Measurements from ENCODE around the gene NAA30.

The NAA30 gene

DNA sequence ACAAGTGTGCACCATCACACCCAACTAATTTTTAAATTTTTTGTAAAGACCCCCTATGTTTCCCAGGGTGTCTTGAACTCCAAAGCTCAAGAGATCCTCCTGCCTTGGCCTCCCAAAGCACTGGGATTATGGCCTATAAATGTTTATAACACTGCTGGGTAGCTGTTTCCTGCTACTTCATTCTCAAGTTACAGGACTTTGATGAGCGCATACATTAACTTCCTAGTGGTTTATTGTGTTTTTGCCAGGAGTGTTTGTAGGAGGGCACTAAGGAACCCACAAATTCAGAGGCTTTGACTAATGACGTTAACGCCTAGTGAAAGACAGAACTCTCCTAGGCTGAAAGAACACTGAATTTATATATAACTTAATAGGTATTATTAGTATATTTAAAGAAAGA, 15.2 kb upstream of the NAA30 start:
- ATAC-seq (ENCODE audit: low read depth) (no peak), DNase-seq (ENCODE audit: low spot score) (no peak)
- TF ChIP-seq, protein P1, sequence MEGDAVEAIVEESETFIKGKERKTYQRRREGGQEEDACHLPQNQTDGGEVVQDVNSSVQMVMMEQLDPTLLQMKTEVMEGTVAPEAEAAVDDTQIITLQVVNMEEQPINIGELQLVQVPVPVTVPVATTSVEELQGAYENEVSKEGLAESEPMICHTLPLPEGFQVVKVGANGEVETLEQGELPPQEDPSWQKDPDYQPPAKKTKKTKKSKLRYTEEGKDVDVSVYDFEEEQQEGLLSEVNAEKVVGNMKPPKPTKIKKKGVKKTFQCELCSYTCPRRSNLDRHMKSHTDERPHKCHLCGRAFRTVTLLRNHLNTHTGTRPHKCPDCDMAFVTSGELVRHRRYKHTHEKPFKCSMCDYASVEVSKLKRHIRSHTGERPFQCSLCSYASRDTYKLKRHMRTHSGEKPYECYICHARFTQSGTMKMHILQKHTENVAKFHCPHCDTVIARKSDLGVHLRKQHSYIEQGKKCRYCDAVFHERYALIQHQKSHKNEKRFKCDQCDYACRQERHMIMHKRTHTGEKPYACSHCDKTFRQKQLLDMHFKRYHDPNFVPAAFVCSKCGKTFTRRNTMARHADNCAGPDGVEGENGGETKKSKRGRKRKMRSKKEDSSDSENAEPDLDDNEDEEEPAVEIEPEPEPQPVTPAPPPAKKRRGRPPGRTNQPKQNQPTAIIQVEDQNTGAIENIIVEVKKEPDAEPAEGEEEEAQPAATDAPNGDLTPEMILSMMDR (IDR thresholded peaks at IDR 0.05; ENCODE audit: poor library complexity, severe bottlenecking), result no peak
- H3K36me3 ChIP-seq (ENCODE audit: low read depth), result no peaks in the 10 kb centered on the region
- H3K4me3 ChIP-seq (ENCODE audit: severe bottlenecking), result no peak overlapping the region
- H3K9me3 ChIP-seq (ENCODE audit: severe bottlenecking), result no peaks in the 10 kb centered on the region
- no peak overlapping the region for H3K27ac ChIP-seq (ENCODE audit: poor library complexity, severe bottlenecking)
- no peaks in the 10 kb centered on the region for H3K27me3 ChIP-seq (ENCODE audit: insufficient read depth, poor library complexity, severe bottlenecking)
- H3K4me1 ChIP-seq (ENCODE audit: insufficient read depth, poor library complexity, severe bottlenecking), result no peaks in the 10 kb centered on the region

- Histone ChIP-seq H3K4me3 (ENCODE audit: severe bottlenecking) (no peak overlapping the region), H3K27ac (ENCODE audit: poor library complexity, severe bottlenecking) (no peak overlapping the region), H3K27me3 (ENCODE audit: insufficient read depth, poor library complexity, severe bottlenecking) (no peaks in the 10 kb centered on the region), H3K4me1 (ENCODE audit: insufficient read depth, poor library complexity, severe bottlenecking) (peaks cover 16% of the 10 kb centered on the region), H3K9me3 (ENCODE audit: severe bottlenecking) (no peaks in the 10 kb centered on the region), H3K36me3 (ENCODE audit: low read depth) (no peaks in the 10 kb centered on the region)
- TF ChIP-seq, protein P1 (IDR thresholded peaks at IDR 0.05; ENCODE audit: poor library complexity, severe bottlenecking), result peak; percentile 78
- ATAC-seq (ENCODE audit: low read depth), result no peak
- DNase-seq (ENCODE audit: low spot score), result no peak
These were observed 11.7 kb upstream of the NAA30 start for GRCh38 chr14:57378661-57379060.

DNA sequence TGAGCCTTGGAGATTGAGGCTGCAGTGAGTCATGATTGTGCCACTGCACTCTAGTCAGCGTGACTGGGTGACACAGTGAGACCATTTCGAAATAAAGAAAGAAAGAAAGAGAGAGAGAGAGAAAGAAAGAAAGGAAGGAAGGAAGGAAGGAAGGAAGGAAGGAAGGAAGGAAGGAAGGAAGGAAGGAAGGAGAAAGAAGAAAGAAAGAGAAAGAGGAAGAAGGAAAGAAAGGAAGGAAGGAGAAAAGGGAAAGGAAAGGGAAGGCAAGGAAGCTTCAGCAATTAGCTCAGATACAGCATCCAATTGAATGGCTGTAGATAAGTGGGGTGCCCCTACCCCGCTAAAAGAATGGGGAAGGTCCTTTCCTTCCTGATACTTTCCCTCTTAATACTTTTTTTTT, 9.5 kb upstream of the NAA30 start:
- Histone ChIP-seq H3K4me3 (ENCODE audit: severe bottlenecking) (no peak overlapping the region), H3K27me3 (ENCODE audit: insufficient read depth, poor library complexity, severe bottlenecking) (no peaks in the 10 kb centered on the region), H3K27ac (ENCODE audit: poor library complexity, severe bottlenecking) (peak overlapping the region; percentile 15), H3K4me1 (ENCODE audit: insufficient read depth, poor library complexity, severe bottlenecking) (peaks cover 16% of the 10 kb centered on the region), H3K36me3 (ENCODE audit: low read depth) (no peaks in the 10 kb centered on the region), H3K9me3 (ENCODE audit: severe bottlenecking) (no peaks in the 10 kb centered on the region)
- ATAC-seq (ENCODE audit: low read depth) (no peak), DNase-seq (ENCODE audit: low spot score) (no peak)
- TF ChIP-seq, protein P1 (IDR thresholded peaks at IDR 0.05; ENCODE audit: poor library complexity, severe bottlenecking), result no peak

DNA sequence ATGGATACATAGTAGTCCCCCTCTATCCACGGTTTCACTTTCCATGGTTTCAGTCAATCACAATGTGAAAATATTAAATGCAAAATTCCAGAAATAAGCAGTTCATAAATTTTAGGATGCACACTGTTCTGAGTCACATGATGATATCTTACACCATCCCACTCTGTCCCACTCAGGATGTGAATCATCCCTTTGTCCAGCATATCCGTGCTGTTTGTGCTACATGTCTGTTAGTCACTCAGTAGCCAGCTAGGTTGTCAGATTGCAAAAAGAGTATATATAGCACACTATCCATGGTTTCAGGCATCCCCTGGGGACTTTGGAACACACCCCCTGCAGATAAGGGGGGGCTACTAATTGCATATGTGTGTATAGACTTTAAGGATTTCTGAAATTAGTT, 8.1 kb upstream of the NAA30 start:
- no peak overlapping the region for H3K4me3 ChIP-seq (ENCODE audit: severe bottlenecking)
- H3K36me3 ChIP-seq (ENCODE audit: low read depth), result no peaks in the 10 kb centered on the region
- no peaks in the 10 kb centered on the region for H3K9me3 ChIP-seq (ENCODE audit: severe bottlenecking)
- peak; percentile 100 for ATAC-seq (ENCODE audit: low read depth)
- DNase-seq (ENCODE audit: low spot score), result no peak
- no peaks in the 10 kb centered on the region for H3K27me3 ChIP-seq (ENCODE audit: insufficient read depth, poor library complexity, severe bottlenecking)
- H3K4me1 ChIP-seq (ENCODE audit: insufficient read depth, poor library complexity, severe bottlenecking), result peaks cover 16% of the 10 kb centered on the region
- peak overlapping the region; percentile 15 for H3K27ac ChIP-seq (ENCODE audit: poor library complexity, severe bottlenecking)
- TF ChIP-seq, protein P1 (IDR thresholded peaks at IDR 0.05; ENCODE audit: poor library complexity, severe bottlenecking), result no peak

DNA sequence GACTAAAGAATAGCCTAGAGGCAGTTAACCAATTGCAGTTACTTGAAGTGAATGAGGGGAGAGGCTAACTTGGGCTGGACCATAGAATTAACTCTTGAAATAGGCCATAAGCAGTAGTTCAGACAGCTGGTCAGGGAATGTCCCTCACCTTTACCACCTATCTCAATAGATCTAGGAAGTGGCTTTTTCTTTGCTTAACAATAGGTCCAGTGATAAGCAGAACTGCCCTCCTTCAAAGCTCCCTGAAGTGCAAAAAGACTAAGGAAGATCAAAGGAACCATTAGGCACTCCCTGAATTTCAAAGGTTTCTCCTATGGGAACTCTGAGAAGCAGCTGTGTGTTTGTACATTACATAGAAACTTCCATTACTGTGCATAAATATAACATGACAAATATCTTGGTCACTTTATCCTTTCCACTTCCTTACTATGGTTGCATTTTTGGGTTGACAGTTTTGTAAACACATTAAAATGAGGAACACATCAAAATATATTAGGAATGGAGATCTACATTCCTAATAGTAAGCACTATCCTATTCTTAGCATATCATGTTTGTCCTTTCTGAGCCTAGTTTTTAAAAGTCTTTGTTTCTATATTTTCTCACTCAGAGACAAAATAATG, 7.2 kb upstream of the NAA30 start:
- Histone ChIP-seq H3K4me1 (ENCODE audit: insufficient read depth, poor library complexity, severe bottlenecking) (peaks cover 16% of the 10 kb centered on the region), H3K27me3 (ENCODE audit: insufficient read depth, poor library complexity, severe bottlenecking) (no peaks in the 10 kb centered on the region), H3K36me3 (ENCODE audit: low read depth) (no peaks in the 10 kb centered on the region), H3K9me3 (ENCODE audit: severe bottlenecking) (no peaks in the 10 kb centered on the region), H3K27ac (ENCODE audit: poor library complexity, severe bottlenecking) (peak overlapping the region; percentile 15), H3K4me3 (ENCODE audit: severe bottlenecking) (no peak overlapping the region)
- ATAC-seq (ENCODE audit: low read depth), result no peak
- DNase-seq (ENCODE audit: low spot score), result no peak
- TF ChIP-seq, protein P1 (IDR thresholded peaks at IDR 0.05; ENCODE audit: poor library complexity, severe bottlenecking), result no peak

Measured in RWPE2 (cell line).